H9 (cell line): ENCODE results near the gene SERPIND1. TPM values are rescaled to one million over a fixed set of nuclear protein-coding genes. Genes with fewer than 3 reads are reported as not detected.

Experiments
- DNase-seq: peaks from one replicate; pipeline ENCODE4 v3.0.0-alpha.2; 2017
- H2AFZ ChIP-seq: one replicate; pipeline ENCODE4 v1.6.1; 2013; ENCODE audit warnings: mild to moderate bottlenecking, low read length, control low read depth, moderate library complexity
- H2AK5ac ChIP-seq: 2 replicates; pipeline ENCODE4 v1.6.1; 2013; ENCODE audit warnings: low read length, control low read depth, mixed read lengths; ENCODE audit not compliant: insufficient read length
- H2BK120ac ChIP-seq: one replicate; pipeline ENCODE4 v1.6.1; 2013; ENCODE audit warnings: low read depth, mild to moderate bottlenecking, low read length, control low read depth, inconsistent platforms; ENCODE audit not compliant: poor library complexity, severe bottlenecking
- H2BK12ac ChIP-seq: 2 replicates; pipeline ENCODE4 v1.6.1; 2013; ENCODE audit warnings: low read length, control low read depth, mixed read lengths, low read depth; ENCODE audit not compliant: insufficient read length
- H2BK15ac ChIP-seq: 2 replicates; pipeline ENCODE4 v1.6.1; 2013; ENCODE audit warnings: low read depth, low read length, control low read depth
- H2BK20ac ChIP-seq: one replicate; pipeline ENCODE4 v1.6.1; 2013; ENCODE audit warnings: low read depth, mild to moderate bottlenecking, low read length, control low read depth, inconsistent platforms; ENCODE audit not compliant: poor library complexity, severe bottlenecking
- H2BK5ac ChIP-seq: 2 replicates; pipeline ENCODE4 v1.6.1; 2013; ENCODE audit warnings: low read length, control low read depth, mixed read lengths; ENCODE audit not compliant: insufficient read length
- H3K14ac ChIP-seq: 2 replicates; pipeline ENCODE4 v1.6.1; 2013; ENCODE audit warnings: low read length, control low read depth; ENCODE audit not compliant: insufficient read depth
- H3K18ac ChIP-seq: 2 replicates; pipeline ENCODE4 v1.6.1; 2013; ENCODE audit warnings: low read depth, mild to moderate bottlenecking, mixed read lengths, low read length, control low read depth; ENCODE audit not compliant: insufficient read length
- H3K23ac ChIP-seq: 2 replicates; pipeline ENCODE4 v1.6.1; 2013; ENCODE audit warnings: low read length, control low read depth, mixed read lengths, low read depth; ENCODE audit not compliant: insufficient read length
- H3K23me2 ChIP-seq: 2 replicates; pipeline ENCODE4 v1.6.1; 2013; ENCODE audit warnings: low read depth, mild to moderate bottlenecking, mixed read lengths, low read length, control low read depth; ENCODE audit not compliant: insufficient read length, poor library complexity, severe bottlenecking
- H3K27ac ChIP-seq: 2 replicates; pipeline ENCODE4 v1.5.1; 2013; ENCODE audit warnings: low read length, control low read depth, mixed read lengths, low read depth; ENCODE audit not compliant: insufficient read length
- H3K27me3 ChIP-seq: 2 replicates; pipeline ENCODE4 v1.6.1; 2013; ENCODE audit warnings: low read length, control low read depth, inconsistent platforms; ENCODE audit not compliant: insufficient read depth
- H3K4ac ChIP-seq: 2 replicates; pipeline ENCODE4 v1.6.1; 2013; ENCODE audit warnings: low read depth, mild to moderate bottlenecking, control low read depth, inconsistent platforms, low read length, moderate library complexity
- H3K4me1 ChIP-seq: 2 replicates; pipeline ENCODE4 v1.6.1; 2013; ENCODE audit warnings: low read length, control low read depth, inconsistent platforms; ENCODE audit not compliant: insufficient read depth
- H3K4me2 ChIP-seq: 2 replicates; pipeline ENCODE4 v1.6.1; 2013; ENCODE audit warnings: low read length, control low read depth, mixed read lengths; ENCODE audit not compliant: insufficient read length, insufficient read depth
- H3K56ac ChIP-seq: 2 replicates; pipeline ENCODE4 v1.6.1; 2013; ENCODE audit warnings: low read depth, mild to moderate bottlenecking, mixed read lengths, low read length, control low read depth; ENCODE audit not compliant: insufficient read length
- H3K79me1 ChIP-seq: 2 replicates; pipeline ENCODE4 v1.6.1; 2013; ENCODE audit warnings: low read depth, mild to moderate bottlenecking, moderate library complexity, low read length, control low read depth, inconsistent platforms; ENCODE audit not compliant: insufficient read depth, poor library complexity, severe bottlenecking
- H3K79me2 ChIP-seq: 2 replicates; pipeline ENCODE4 v1.6.1; 2013; ENCODE audit warnings: low read length, control low read depth, inconsistent platforms; ENCODE audit not compliant: insufficient read depth
- H3K9ac ChIP-seq: 2 replicates; pipeline ENCODE4 v1.6.1; 2013; ENCODE audit warnings: low read length, control low read depth, mixed read lengths; ENCODE audit not compliant: insufficient read length; ENCODE audit errors: extremely low read depth
- H3K9me3 ChIP-seq: one replicate; pipeline ENCODE4 v1.6.1; 2013; ENCODE audit warnings: low read depth, low read length, inconsistent platforms; ENCODE audit not compliant: control insufficient read depth
- H3T11ph ChIP-seq: one replicate; pipeline ENCODE4 v1.6.1; 2013; ENCODE audit warnings: mild to moderate bottlenecking, low read length, control low read depth, inconsistent platforms
- H4K20me1 ChIP-seq: one replicate; pipeline ENCODE4 v1.6.1; 2013; ENCODE audit not compliant: control insufficient read depth, insufficient read length, insufficient read depth
- H4K5ac ChIP-seq: 2 replicates; pipeline ENCODE4 v1.6.1; 2013; ENCODE audit warnings: low read depth, mild to moderate bottlenecking, mixed read lengths, low read length, control low read depth; ENCODE audit not compliant: insufficient read length
- H4K8ac ChIP-seq: replicated peaks from 2 replicates; pipeline ENCODE4 v1.6.1; 2013; ENCODE audit warnings: low read length, control low read depth, mixed read lengths, low read depth; ENCODE audit not compliant: insufficient read length
- H4K91ac ChIP-seq: 2 replicates; pipeline ENCODE4 v1.6.1; 2013; ENCODE audit warnings: low read depth, mild to moderate bottlenecking, moderate library complexity, mixed read lengths, low read length, control low read depth; ENCODE audit not compliant: insufficient read length
- H3K27ac Mint-ChIP-seq, 3 experiments: 2 replicates in 2 of 3; 3 replicates in 1 of 3; pipeline ENCODE4 v1.8.0; 2020 to 2021; ENCODE audit warnings: mixed read lengths in 3 of 3, mild to moderate bottlenecking in 1 of 3, moderate library complexity in 1 of 3
- H3K27me3 Mint-ChIP-seq: 2 replicates; pipeline ENCODE4 v1.8.0; 2021; ENCODE audit warnings: low read depth, mild to moderate bottlenecking, moderate library complexity, mixed read lengths
- H3K36me3 Mint-ChIP-seq, 3 experiments: 2 replicates in 2 of 3; 3 replicates in 1 of 3; pipeline ENCODE4 v1.8.0; 2020 to 2021; ENCODE audit warnings: low read depth in 3 of 3, mixed read lengths in 3 of 3; ENCODE audit not compliant: insufficient read depth in 1 of 3
- H3K4me1 Mint-ChIP-seq, 2 experiments: 2 replicates each; pipeline ENCODE4 v1.8.0; 2020; ENCODE audit warnings: mixed read lengths in 2 of 2
- H3K4me3 Mint-ChIP-seq, 2 experiments: 2 replicates in 1 of 2; 3 replicates in 1 of 2; pipeline ENCODE4 v1.8.0; 2020 to 2021; ENCODE audit warnings: mild to moderate bottlenecking in 2 of 2, mixed read lengths in 2 of 2, moderate library complexity in 1 of 2
- H3K9me3 Mint-ChIP-seq, 2 experiments: 2 replicates in 1 of 2; 3 replicates in 1 of 2; pipeline ENCODE4 v1.8.0; 2020; ENCODE audit warnings: mild to moderate bottlenecking in 2 of 2, mixed read lengths in 2 of 2, moderate library complexity in 1 of 2
- WGBS: extraction: QIAGEN DNeasy Blood & Tissue Kit; methylation state at CpG from one replicate; pipeline ENCODE4 v1.1.7; 2013; ENCODE audit warnings: missing lambda C conversion rate, low lambda C conversion rate, mixed read lengths; ENCODE audit not compliant: insufficient read length; ENCODE audit errors: extremely low coverage; 5-methylcytosine and 5-hydroxymethylcytosine counted together
- total RNA-seq: library from RNA; stranded (reverse); gene quantifications from 2 replicates; pipeline ENCODE4 v1.2.1, GENCODE V29; 2021
- TF ChIP-seq, protein P1 (sequence below): fragments of 200-600 bp; sonication (generic); conservative IDR thresholded peaks from 3 replicates; pipeline ENCODE4 v1.8.0; 2021; ENCODE audit warnings: antibody characterized with exemption, mild to moderate bottlenecking

The SERPIND1 gene
- total RNA-seq, 1 experiment from 2014 or later, result not detected

DNA sequence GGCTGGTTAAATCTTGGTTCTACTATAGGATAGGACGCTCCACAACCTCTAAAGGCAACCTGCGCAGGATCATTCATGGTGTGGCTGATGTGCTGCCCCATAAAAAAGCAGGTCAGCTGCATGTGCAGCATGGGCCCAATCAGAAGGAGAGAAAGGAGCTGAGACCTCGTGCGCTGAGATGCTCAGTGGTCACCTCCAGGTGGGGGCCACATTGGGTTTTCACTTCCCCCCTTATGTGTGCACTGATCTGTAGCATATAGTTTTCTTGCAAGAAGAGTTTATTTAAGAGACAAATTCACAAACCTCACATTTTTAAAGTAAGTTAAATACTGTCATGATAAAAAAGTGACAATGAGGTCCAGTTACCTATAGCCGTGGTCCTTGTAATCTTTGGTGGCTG lies 24.3 kb downstream of the SERPIND1 start:
- Histone ChIP-seq H4K20me1 (no peaks in the 10 kb centered on the region), H4K8ac (no peak overlapping the region), H2BK5ac (no peak overlapping the region), H3K4me2 (no peak overlapping the region), H4K91ac (no peak overlapping the region), H2BK20ac (no peak overlapping the region), H3K27ac (no peak overlapping the region), H3K79me1 (no peaks in the 10 kb centered on the region), H3K18ac (no peak overlapping the region), H4K5ac (no peak overlapping the region), H3K27me3 (no peaks in the 10 kb centered on the region), H2BK15ac (no peak overlapping the region), H3K4me1 (no peaks in the 10 kb centered on the region), H2BK120ac (no peak overlapping the region), H3K79me2 (no peaks in the 10 kb centered on the region), H2BK12ac (no peak overlapping the region), H2AK5ac (no peak overlapping the region), H3K23ac (no peak overlapping the region), H3K56ac (no peak overlapping the region), H2AFZ (no peak overlapping the region), H3K9me3 (no peaks in the 10 kb centered on the region), H3T11ph (no peak overlapping the region), H3K9ac (no peak overlapping the region), H3K14ac (no peak overlapping the region), H3K4ac (no peak overlapping the region), H3K23me2 (no peaks in the 10 kb centered on the region)
- H3K36me3 Mint-ChIP-seq, result peaks cover 7 to 68% (median 24%) of the 10 kb centered on the region in 3 experiments
- TF ChIP-seq, protein P1, sequence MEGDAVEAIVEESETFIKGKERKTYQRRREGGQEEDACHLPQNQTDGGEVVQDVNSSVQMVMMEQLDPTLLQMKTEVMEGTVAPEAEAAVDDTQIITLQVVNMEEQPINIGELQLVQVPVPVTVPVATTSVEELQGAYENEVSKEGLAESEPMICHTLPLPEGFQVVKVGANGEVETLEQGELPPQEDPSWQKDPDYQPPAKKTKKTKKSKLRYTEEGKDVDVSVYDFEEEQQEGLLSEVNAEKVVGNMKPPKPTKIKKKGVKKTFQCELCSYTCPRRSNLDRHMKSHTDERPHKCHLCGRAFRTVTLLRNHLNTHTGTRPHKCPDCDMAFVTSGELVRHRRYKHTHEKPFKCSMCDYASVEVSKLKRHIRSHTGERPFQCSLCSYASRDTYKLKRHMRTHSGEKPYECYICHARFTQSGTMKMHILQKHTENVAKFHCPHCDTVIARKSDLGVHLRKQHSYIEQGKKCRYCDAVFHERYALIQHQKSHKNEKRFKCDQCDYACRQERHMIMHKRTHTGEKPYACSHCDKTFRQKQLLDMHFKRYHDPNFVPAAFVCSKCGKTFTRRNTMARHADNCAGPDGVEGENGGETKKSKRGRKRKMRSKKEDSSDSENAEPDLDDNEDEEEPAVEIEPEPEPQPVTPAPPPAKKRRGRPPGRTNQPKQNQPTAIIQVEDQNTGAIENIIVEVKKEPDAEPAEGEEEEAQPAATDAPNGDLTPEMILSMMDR, result no peak
- H3K9me3 Mint-ChIP-seq, result no peaks in the 10 kb centered on the region
- no peak overlapping the region for H3K4me3 Mint-ChIP-seq
- H3K4me1 Mint-ChIP-seq, result peaks cover 5 to 6% of the 10 kb centered on the region in 2 experiments; a peak in 2 of 4 replicates
- no peaks in the 10 kb centered on the region for H3K27me3 Mint-ChIP-seq
- no CpG with 5 or more reads among the region's 5 CpGs for WGBS
- no peak overlapping the region for H3K27ac Mint-ChIP-seq
- DNase-seq, result no peak
